HCT116 (cell line): ENCODE results near the gene WDPCP. TPM values are rescaled to one million over a fixed set of nuclear protein-coding genes. Genes with fewer than 3 reads are reported as not detected.

Source experiments
- ATAC-seq: fragments of 200-7000 bp; cut with Tn5 transposase; 2 replicates; pipeline ENCODE4 v1.9.1; 2020; ENCODE audit warnings: mild to moderate bottlenecking, moderate library complexity
- Bru-seq: library from RNA; stranded (reverse); fragments of 400-500 nt; gene quantifications from one replicate; lab custom pipeline; 2021; lab: Mats Ljungman, UMichigan
- BruChase-seq, 2 experiments: library from RNA; stranded (reverse); fragments of 400-500 nt; gene quantifications; one replicate each; lab custom pipeline; 2021; lab: Mats Ljungman, UMichigan
- BruUV-seq: library from RNA; stranded (reverse); fragments of 400-500 nt; replicated peaks from 2 replicates; lab custom pipeline; 2021; lab: Mats Ljungman, UMichigan
- CTCF ChIA-PET: fragments of 300-600 bp; sonication (Branson Sonifier 250); formaldehyde crosslinking; loops from one replicate; lab custom pipeline; 2021; ENCODE audit warnings: antibody characterized with exemption; lab: Charles Lee
- POLR2A ChIA-PET: fragments of 300-600, 350-600 bp; sonication (Branson Sonifier 250); formaldehyde crosslinking; loops from one replicate; lab custom pipeline; 2021; ENCODE audit warnings: antibody characterized with exemption; lab: Charles Lee
- RAD21 ChIA-PET, 2 experiments: fragments of 300-600 bp; sonication (Branson Sonifier 250); formaldehyde crosslinking; loops; one replicate each; lab custom pipeline; 2023; ENCODE audit warnings: low total read pairs in 2 of 2; ENCODE audit not compliant: uncharacterized antibody in 2 of 2, unreplicated experiment in 2 of 2, low non-redundant PET in 1 of 2; lab: Charles Lee
- DNase-seq: peaks from one replicate; pipeline ENCODE4 v3.0.0-alpha.2; 2010; ENCODE audit warnings: low read depth, low spot score
- H2AFZ ChIP-seq: fragments of 200-600 bp; shearing (Covaris generic), sonication (generic); 2 replicates; pipeline ENCODE4 v1.6.1; 2017; ENCODE audit warnings: low read depth, mixed run types, mixed read lengths, antibody characterized with exemption, low read length; ENCODE audit not compliant: poor library complexity, severe bottlenecking
- H3K27ac ChIP-seq: 2 replicates; pipeline ENCODE4 v1.5.1; 2012; ENCODE audit warnings: low read depth, low read length
- H3K27me3 ChIP-seq: fragments of 200-600 bp; sonication (generic); 2 replicates; pipeline ENCODE4 v1.6.1; 2016; ENCODE audit warnings: mixed run types, low read length, mixed read lengths; ENCODE audit not compliant: insufficient read depth
- H3K36me3 ChIP-seq, 2 experiments: fragments of 200-500 bp in 1 of 2; fragments of 200-600 bp in 1 of 2; sonication (Bioruptor generic) in 1 of 2; sonication (generic) in 1 of 2; 2 replicates each; pipeline versions ENCODE4 v1.5.1 to v1.6.1; 2014 to 2016; ENCODE audit warnings: low read length in 2 of 2, inconsistent platforms in 1 of 2, mixed read lengths in 1 of 2, mixed run types in 1 of 2; ENCODE audit not compliant: insufficient read depth in 2 of 2, control insufficient read depth in 1 of 2
- H3K4me1 ChIP-seq, 2 experiments: fragments of 200-600 bp in 1 of 2; sonication (generic) in 1 of 2; 2 replicates each; pipeline versions ENCODE4 v1.5.1 to v1.6.1; 2012 to 2017; ENCODE audit warnings: low read length in 2 of 2, inconsistent platforms in 1 of 2, mild to moderate bottlenecking in 1 of 2, mixed read lengths in 1 of 2, mixed run types in 1 of 2, moderate library complexity in 1 of 2; ENCODE audit not compliant: insufficient read depth in 2 of 2, control insufficient read depth in 1 of 2
- H3K4me2 ChIP-seq: fragments of 200-600 bp; sonication (generic); 2 replicates; pipeline ENCODE4 v1.6.1; 2017; ENCODE audit warnings: mixed run types, low read length, mixed read lengths
- H3K4me3 ChIP-seq, 2 experiments: fragments of 200-600 bp in 1 of 2; sonication (generic) in 1 of 2; replicated peaks in 1 of 2; 2 replicates each; pipeline ENCODE4 v1.5.1; 2011 to 2016; ENCODE audit warnings: low read length in 2 of 2, control low read depth in 1 of 2, low read depth in 1 of 2, mild to moderate bottlenecking in 1 of 2, mixed read lengths in 1 of 2, mixed run types in 1 of 2
- H3K79me2 ChIP-seq: fragments of 200-600 bp; sonication (generic); 2 replicates; pipeline ENCODE4 v1.6.1; 2017; ENCODE audit warnings: mild to moderate bottlenecking, mixed run types, low read length, moderate library complexity, mixed read lengths; ENCODE audit not compliant: insufficient read depth
- H3K9ac ChIP-seq: fragments of 200-600 bp; sonication (generic); 2 replicates; pipeline ENCODE4 v1.6.1; 2016; ENCODE audit warnings: low read length, mixed read lengths
- H3K9me2 ChIP-seq: fragments of 200-600 bp; sonication (generic), shearing (Covaris generic); 2 replicates; pipeline ENCODE4 v1.6.1; 2017; ENCODE audit warnings: mixed run types, mild to moderate bottlenecking, moderate library complexity; ENCODE audit not compliant: insufficient read depth
- H3K9me3 ChIP-seq, 2 experiments: fragments of 200-500 bp in 1 of 2; fragments of 200-600 bp in 1 of 2; sonication (Bioruptor generic) in 1 of 2; sonication (generic) in 1 of 2; 2 replicates each; pipeline ENCODE4 v1.6.1; 2014 to 2017; ENCODE audit warnings: low read length in 2 of 2, mixed read lengths in 2 of 2, inconsistent platforms in 1 of 2, low read depth in 1 of 2, mild to moderate bottlenecking in 1 of 2, mixed run types in 1 of 2, moderate library complexity in 1 of 2; ENCODE audit not compliant: control insufficient read depth in 1 of 2, insufficient read depth in 1 of 2
- H4K20me1 ChIP-seq: fragments of 200-600 bp; sonication (generic), shearing (Covaris generic); 2 replicates; pipeline ENCODE4 v1.6.1; 2017; ENCODE audit warnings: mixed run types, mild to moderate bottlenecking, moderate library complexity; ENCODE audit not compliant: insufficient read depth
- ATF3 ChIP-seq: IDR thresholded peaks from 2 replicates; pipeline ENCODE4 v1.6.1; 2012
- CBX3 ChIP-seq: IDR thresholded peaks from 2 replicates; pipeline ENCODE4 v1.6.1; 2012; ENCODE audit warnings: low read depth
- CTCF ChIP-seq, 3 experiments: fragments of 200-600 bp in 1 of 3; sonication (generic) in 1 of 3; IDR thresholded peaks in 2 of 3; conservative IDR thresholded peaks in 1 of 3; 2 replicates each; pipeline ENCODE4 v1.5.1; 2012 to 2017; ENCODE audit warnings: low read depth in 2 of 3, low read length in 2 of 3, antibody characterized with exemption in 1 of 3, borderline replicate concordance in 1 of 3, control low read depth in 1 of 3, mild to moderate bottlenecking in 1 of 3, mixed read lengths in 1 of 3, mixed run types in 1 of 3, moderate library complexity in 1 of 3; ENCODE audit not compliant: insufficient read depth in 1 of 3
- EGR1 ChIP-seq: IDR thresholded peaks from 2 replicates; pipeline ENCODE4 v1.6.1; 2012; ENCODE audit warnings: low read depth
- ELF1 ChIP-seq: IDR thresholded peaks from 2 replicates; pipeline ENCODE4 v1.6.1; 2012; ENCODE audit warnings: low read depth, borderline replicate concordance
- EZH2 ChIP-seq: fragments of 200-600 bp; sonication (generic); IDR thresholded peaks from 2 replicates; pipeline ENCODE4 v1.6.1; 2017; ENCODE audit warnings: antibody characterized with exemption, mixed run types
- EZH2phosphoT487 ChIP-seq: fragments of 200-600 bp; IDR thresholded peaks from 2 replicates; pipeline ENCODE4 v1.6.1; 2018; ENCODE audit warnings: antibody characterized with exemption, borderline replicate concordance
- FOSL1 ChIP-seq: IDR thresholded peaks from 2 replicates; pipeline ENCODE4 v1.6.1; 2012; ENCODE audit warnings: low read depth
- JUND ChIP-seq: IDR thresholded peaks from 2 replicates; pipeline ENCODE4 v1.6.1; 2012
- MAX ChIP-seq: IDR thresholded peaks from 2 replicates; pipeline ENCODE4 v1.6.1; 2012
- POLR2A ChIP-seq: IDR thresholded peaks from 2 replicates; pipeline ENCODE4 v1.7.0; 2011; ENCODE audit warnings: borderline replicate concordance; ENCODE audit not compliant: insufficient read depth, insufficient read length; ENCODE audit errors: extremely low read depth
- POLR2AphosphoS5 ChIP-seq: IDR thresholded peaks from 2 replicates; pipeline ENCODE4 v1.6.1; 2011; ENCODE audit warnings: mild to moderate bottlenecking, low read depth, low read length, moderate library complexity
- RAD21 ChIP-seq: IDR thresholded peaks from 2 replicates; pipeline ENCODE4 v1.6.1; 2012; ENCODE audit warnings: low read depth, mild to moderate bottlenecking
- REST ChIP-seq: IDR thresholded peaks from 2 replicates; pipeline ENCODE4 v1.6.1; 2012; ENCODE audit warnings: low read depth
- SIN3A ChIP-seq: IDR thresholded peaks from 2 replicates; pipeline ENCODE4 v1.6.1; 2012; ENCODE audit warnings: low read depth
- SP1 ChIP-seq: IDR thresholded peaks from 2 replicates; pipeline ENCODE4 v1.6.1; 2012; ENCODE audit warnings: low read depth
- SRF ChIP-seq: IDR thresholded peaks from 2 replicates; pipeline ENCODE4 v1.6.1; 2012; ENCODE audit warnings: low read depth
- YY1 ChIP-seq: IDR thresholded peaks from 2 replicates; pipeline ENCODE4 v1.6.1; 2011; ENCODE audit warnings: low read length, low read depth, moderate library complexity, mild to moderate bottlenecking; ENCODE audit not compliant: insufficient replicate concordance; ENCODE audit errors: extremely low read depth
- ZFX ChIP-seq: fragments of 450-650 bp; IDR thresholded peaks from 2 replicates; pipeline ENCODE4 v1.6.1; 2017
- ZNF274 ChIP-seq: fragments of 200-500 bp; sonication (Bioruptor generic); IDR thresholded peaks from 2 replicates; pipeline ENCODE4 v1.6.1; 2014; ENCODE audit warnings: mild to moderate bottlenecking, low read depth, low read length, inconsistent platforms
- intact Hi-C: fragments of 100-400 bp; cut with micrococcal nuclease; formaldehyde crosslinking; loops from 2 replicates; pipeline ENCODE4 v1.10.0; 2022
- long read RNA-seq: library from polyadenylated mRNA; unstranded; transcript quantifications from one replicate; pipeline ENCODE4 v2.0.0, GENCODE V29; 2021; ENCODE audit not compliant: unreplicated experiment
- polyA plus RNA-seq: library from polyadenylated mRNA; unstranded; fragments of >200 nt; gene quantifications from 2 replicates; pipeline ENCODE4 v1.2.1, GENCODE V29; 2012; ENCODE audit warnings: missing spikeins
- total RNA-seq: library from RNA; stranded (reverse); gene quantifications from one replicate; pipeline ENCODE4 v1.2.1, GENCODE V29; 2021; ENCODE audit not compliant: unreplicated experiment

WDPCP gene
- total RNA-seq: 4.1 TPM
- polyA plus RNA-seq: 1.3 and 1.4 TPM in 2 replicates
- Bru-seq, nascent RNA: percentile 56 among the genes with signal in this experiment
- percentile 44 among the genes with signal in this experiment for BruChase-seq, experiment 1, labeled RNA remaining after a 6-hour chase
- percentile 55 among the genes with signal in this experiment for BruChase-seq, experiment 2, labeled RNA remaining after a 2-hour chase
- long read RNA-seq, partial matches to known transcripts: 0 of 8 reads
- long read RNA-seq, other reads (novel, unspliced or antisense): 7 of 8 reads

GRCh38 chr2:63588385-63589147 is at the start of gene WDPCP, which contains the start of gene MDH1:
Gene WDPCP, minus strand, starts transcription at chr2:63588477. Its CDS starts 206 bp downstream, at chr2:63588271.
Gene MDH1, plus strand, starts transcription at chr2:63588963. Its CDS starts 81 bp downstream, at chr2:63589044.
- peak within 1 kb of the TSS; percentile 83 for H3K9ac ChIP-seq
- H2AFZ ChIP-seq: peak within 1 kb of the TSS; percentile 89
- ChIA-PET RAD21 (interaction anchor here in 1 of 2 experiments (0.6 kb wide), 1 partner anchor 1132 kb away, joined by 3 read pairs; no protein-coding TSS in a partner anchor), POLR2A (interaction anchor here (0.6 to 1.9 kb wide), 4 partner anchors 11 to 1131 kb away, joined by 3 to 5 read pairs (median 4); partner anchors contain the start of gene UGP2), CTCF (interaction anchor here (1.3 kb wide), 1 partner anchor 17 kb away, joined by 3 read pairs; no protein-coding TSS in a partner anchor)
- H4K20me1 ChIP-seq: no peaks in the 10 kb centered on the region
- peaks cover 4 to 9% of the 10 kb centered on the region in 2 experiments; a peak in 3 of 4 replicates for H3K36me3 ChIP-seq
- no peaks in the 10 kb centered on the region for H3K27me3 ChIP-seq
- no TSS peak for BruUV-seq
- DNase-seq: peak; percentile 100
- H3K4me1 ChIP-seq: peaks cover 10 to 21% of the 10 kb centered on the region in 2 experiments; a peak in 3 of 4 replicates
- peak within 1 kb of the TSS; percentile 70 for H3K27ac ChIP-seq
- H3K9me3 ChIP-seq: no peaks in the 10 kb centered on the region
- H3K79me2 ChIP-seq: peaks cover 51% of the 10 kb centered on the region
- H3K4me3 ChIP-seq: peak within 1 kb of the TSS; percentile 71 to 89
- intact Hi-C loops: loop anchor here (10.0 kb wide), 1 partner anchor 296 kb away; no protein-coding TSS in a partner anchor
- H3K9me2 ChIP-seq: no peaks in the 10 kb centered on the region
- peak; percentile 91 for ATAC-seq
- H3K4me2 ChIP-seq: peak within 1 kb of the TSS; percentile 87
- TF ChIP-seq FOSL1 (no peak), EZH2phosphoT487 (no peak), MAX (peak; percentile 67), YY1 (peak; percentile 74), SP1 (peak; percentile 89), ELF1 (peak; percentile 81), SRF (peak; percentile 45; the same call in 1 of the 2 replicates), EZH2 (no peak), SIN3A (no peak; the same call in none of the 2 replicates), ZFX (no peak), ATF3 (no peak), POLR2A (peak; percentile 85), POLR2AphosphoS5 (peak; percentile 93), ZNF274 (no peak), EGR1 (peak; percentile 72), JUND (0 out of 2 replicates have a peak, but pooled peaks have one; percentile 22), RAD21 (no peak; the same call in 1 of the 2 replicates), CBX3 (peak; percentile 74), REST (no peak), CTCF (IDR thresholded peaks at IDR 0.05 in 2 of 3, conservative IDR thresholded peaks at IDR 0.05 in 1 of 3; ENCODE audit: borderline replicate concordance in 1 of 3, insufficient read depth in 1 of 3, low read depth in 2 of 3, low read length in 2 of 3) (no peak)
